HUES64 (cell line): ENCODE results near the gene DNAH17.

Experiments used
- H3K27ac ChIP-seq: 2 replicates; pipeline ENCODE4 v1.7.0; 2013; ENCODE audit warnings: low read depth, low read length, inconsistent platforms
- H3K27me3 ChIP-seq: 2 replicates; pipeline ENCODE4 v1.6.1; 2013; ENCODE audit warnings: mild to moderate bottlenecking, low read length; ENCODE audit not compliant: insufficient read depth
- H3K36me3 ChIP-seq: 2 replicates; pipeline ENCODE4 v1.6.1; 2013; ENCODE audit warnings: mild to moderate bottlenecking, low read length; ENCODE audit not compliant: insufficient read depth
- H3K4me1 ChIP-seq: 2 replicates; pipeline ENCODE4 v1.6.1; 2013; ENCODE audit warnings: mild to moderate bottlenecking, low read length, moderate library complexity; ENCODE audit not compliant: insufficient read depth
- H3K4me3 ChIP-seq: 2 replicates; pipeline ENCODE4 v1.5.1; 2013; ENCODE audit warnings: mild to moderate bottlenecking, low read length, moderate library complexity
- H3K9ac ChIP-seq: 2 replicates; pipeline ENCODE4 v1.6.1; 2013; ENCODE audit warnings: mild to moderate bottlenecking, low read depth, low read length
- H3K9me3 ChIP-seq: 2 replicates; pipeline ENCODE4 v1.6.1; 2013; ENCODE audit warnings: low read depth, low read length; ENCODE audit not compliant: insufficient read depth
- WGBS: fragments of 150-250, 120-280 bp; methylation state at CpG from one replicate; pipeline ENCODE4 v1.1.7; 2013; ENCODE audit warnings: missing lambda C conversion rate; 5-methylcytosine and 5-hydroxymethylcytosine counted together

DNAH17 gene

DNA sequence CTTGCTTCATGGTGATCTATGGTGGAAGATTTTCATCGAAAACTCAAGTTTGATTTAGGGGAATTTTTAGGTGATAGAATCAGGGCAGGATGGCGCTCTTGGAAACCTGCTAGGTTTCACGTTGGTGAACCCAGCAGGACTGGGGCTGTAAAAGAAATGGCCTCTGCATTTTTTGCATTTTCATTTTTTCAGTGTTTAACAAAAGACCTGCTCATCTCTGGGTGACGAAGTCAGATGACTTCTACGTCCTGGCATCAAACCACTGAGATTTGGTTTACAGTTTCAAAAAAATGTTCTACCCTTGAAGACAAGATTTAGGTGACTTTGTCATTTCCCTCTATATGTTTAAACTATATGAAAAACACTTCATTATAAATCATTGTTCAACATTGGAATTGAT, 196.8 kb downstream of the DNAH17 start:
- no peak overlapping the region for H3K27ac ChIP-seq
- H3K4me1 ChIP-seq: peaks cover 39% of the 10 kb centered on the region
- H3K27me3 ChIP-seq: no peaks in the 10 kb centered on the region
- no peak overlapping the region for H3K4me3 ChIP-seq
- H3K36me3 ChIP-seq: peaks cover 8% of the 10 kb centered on the region; the same call in 1 of the 2 replicates
- no peak overlapping the region for H3K9ac ChIP-seq
- WGBS: 88% methylated on average over 5 of the region's 5 CpGs
- H3K9me3 ChIP-seq: no peaks in the 10 kb centered on the region

DNA sequence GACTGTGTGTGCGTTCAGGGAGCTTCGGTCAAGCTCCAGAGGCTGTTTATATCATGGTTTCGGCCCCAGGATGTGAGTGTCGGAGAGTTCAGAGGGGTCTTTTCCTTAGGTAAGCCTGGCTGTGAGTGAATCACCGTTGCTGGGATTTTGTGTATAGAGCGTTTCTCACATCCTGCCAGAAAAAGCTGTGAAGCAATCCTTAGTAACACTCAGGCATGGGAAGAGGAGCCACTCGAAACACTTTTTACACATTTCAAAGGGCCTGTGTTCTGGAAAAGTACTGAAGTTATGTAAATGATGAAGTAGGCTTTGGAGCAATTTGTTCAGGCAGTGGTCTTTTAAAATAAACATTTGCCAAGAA, 198.1 kb downstream of the DNAH17 start:
- 4% methylated on average over 6 of the region's 7 CpGs for WGBS
- H3K4me1 ChIP-seq: peaks cover 48% of the 10 kb centered on the region

DNA sequence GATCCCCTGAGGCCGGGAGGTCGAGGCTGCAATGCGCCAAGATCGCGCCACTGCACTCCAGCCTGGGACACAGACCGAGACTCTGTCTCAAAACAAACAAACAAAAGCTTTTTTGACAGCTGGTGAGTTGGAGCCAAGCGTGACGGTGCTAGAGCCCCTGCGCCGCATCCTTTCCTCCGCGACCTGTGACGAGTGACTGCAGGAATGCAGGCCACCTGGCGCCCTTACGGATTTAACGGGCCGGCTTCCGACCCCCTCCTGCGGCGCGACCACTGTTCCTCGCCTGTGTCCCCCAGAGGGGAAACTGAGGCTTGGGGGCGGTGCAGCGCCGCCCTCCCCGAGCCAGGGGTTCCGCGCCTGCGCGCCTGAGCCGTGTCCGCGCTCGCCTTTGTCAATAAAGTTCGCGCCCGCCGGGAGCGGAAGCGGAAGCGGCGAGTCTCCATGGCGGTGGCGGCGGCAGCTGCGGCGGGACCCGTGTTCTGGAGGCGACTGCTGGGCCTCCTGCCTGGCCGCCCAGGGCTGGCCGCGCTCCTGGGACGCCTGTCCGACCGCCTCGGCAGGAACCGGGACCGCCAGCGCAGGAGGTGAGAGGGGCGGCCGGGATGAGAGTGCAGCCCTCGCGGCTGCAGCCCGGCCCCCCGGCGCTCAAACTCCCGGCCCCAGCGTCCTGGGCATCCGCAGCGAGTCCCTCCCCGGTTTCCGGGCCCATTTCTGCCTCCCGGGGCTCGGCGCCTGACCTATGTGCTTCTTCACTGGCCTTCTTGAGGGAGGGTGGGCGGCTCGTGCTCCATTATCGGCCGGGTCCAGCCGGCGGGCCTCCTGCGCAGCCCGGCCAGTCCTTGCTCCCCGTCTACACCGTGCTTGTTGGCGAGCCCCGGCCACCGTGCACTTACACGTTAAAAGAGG, 198.7 kb downstream of the DNAH17 start, which contains the start of gene PGS1:
Gene PGS1, plus strand, starts transcription at position 425 of the 906 bp plus-strand sequence. Its CDS starts 17 bp downstream, at position 442.
- Histone ChIP-seq H3K27me3 (no peaks in the 10 kb centered on the region), H3K4me3 (peak within 1 kb of the TSS; percentile 97), H3K4me1 (peaks cover 45% of the 10 kb centered on the region), H3K36me3 (peaks cover 8% of the 10 kb centered on the region; the same call in 1 of the 2 replicates), H3K9me3 (no peaks in the 10 kb centered on the region), H3K9ac (peak within 1 kb of the TSS; percentile 88), H3K27ac (peak within 1 kb of the TSS; percentile 74)
- WGBS: 7% methylated on average over 89 of the region's 89 CpGs

More for the DNA sequence above, 198.1 kb downstream of the DNAH17 start:
- Histone ChIP-seq H3K4me3 (peak overlapping the region; percentile 97), H3K9me3 (no peaks in the 10 kb centered on the region), H3K27me3 (no peaks in the 10 kb centered on the region), H3K36me3 (peaks cover 8% of the 10 kb centered on the region; the same call in 1 of the 2 replicates), H3K9ac (peak overlapping the region; percentile 88), H3K27ac (peak overlapping the region; percentile 74)

DNA sequence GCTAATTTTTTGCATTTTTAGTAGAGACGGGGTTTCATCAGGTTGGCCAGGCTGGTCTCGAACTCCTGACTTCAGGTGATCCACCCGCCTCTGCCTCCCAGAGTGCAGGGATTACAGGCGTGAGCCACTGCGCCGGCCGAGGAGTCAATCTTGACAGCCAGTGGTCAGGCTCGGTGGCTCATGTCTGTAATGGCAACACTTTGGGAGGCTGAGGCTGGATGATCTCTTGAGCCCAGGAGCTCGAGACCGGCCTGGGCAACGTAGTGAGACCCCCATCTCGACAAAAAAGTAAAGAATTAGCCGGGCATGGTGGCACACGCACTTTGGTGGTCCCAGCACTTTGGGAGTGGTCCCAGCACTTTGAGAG, 199.4 kb downstream of the DNAH17 start:
- Histone ChIP-seq H3K27me3 (no peaks in the 10 kb centered on the region), H3K9ac (peak overlapping the region; percentile 88), H3K4me1 (peaks cover 46% of the 10 kb centered on the region), H3K36me3 (peaks cover 6% of the 10 kb centered on the region; the same call in 1 of the 2 replicates), H3K4me3 (peak overlapping the region; percentile 97), H3K9me3 (no peaks in the 10 kb centered on the region), H3K27ac (no peak overlapping the region)
- WGBS: 87% methylated on average over 14 of the region's 14 CpGs

DNA sequence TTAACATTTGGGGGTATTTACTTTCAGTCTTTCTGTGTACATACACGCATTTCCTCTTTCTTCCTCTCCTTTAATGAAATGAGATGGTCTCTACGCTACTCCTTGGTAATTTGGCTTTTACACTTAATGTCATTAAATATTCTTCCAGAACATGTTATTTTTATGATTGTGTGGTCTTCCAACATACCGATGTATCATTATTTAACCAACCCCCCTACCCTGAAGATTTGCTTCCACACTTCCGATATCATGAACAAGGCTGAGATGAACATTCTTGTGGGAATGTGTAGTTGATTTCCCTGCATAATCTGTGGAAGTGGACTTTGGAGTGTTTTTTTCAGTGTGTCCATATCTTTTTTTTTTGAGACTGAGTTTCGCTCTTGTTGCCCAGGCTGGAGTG, 201.0 kb downstream of the DNAH17 start:
- H3K36me3 ChIP-seq: peaks cover 5% of the 10 kb centered on the region; the same call in 1 of the 2 replicates
- H3K27ac ChIP-seq: peak overlapping the region; percentile 95; the same call in 1 of the 2 replicates
- no peak overlapping the region for H3K9ac ChIP-seq
- no peak overlapping the region for H3K4me3 ChIP-seq
- no peaks in the 10 kb centered on the region for H3K27me3 ChIP-seq
- 99% methylated on average over 3 of the region's 5 CpGs for WGBS
- peaks cover 39% of the 10 kb centered on the region for H3K4me1 ChIP-seq
- H3K9me3 ChIP-seq: no peaks in the 10 kb centered on the region

DNA sequence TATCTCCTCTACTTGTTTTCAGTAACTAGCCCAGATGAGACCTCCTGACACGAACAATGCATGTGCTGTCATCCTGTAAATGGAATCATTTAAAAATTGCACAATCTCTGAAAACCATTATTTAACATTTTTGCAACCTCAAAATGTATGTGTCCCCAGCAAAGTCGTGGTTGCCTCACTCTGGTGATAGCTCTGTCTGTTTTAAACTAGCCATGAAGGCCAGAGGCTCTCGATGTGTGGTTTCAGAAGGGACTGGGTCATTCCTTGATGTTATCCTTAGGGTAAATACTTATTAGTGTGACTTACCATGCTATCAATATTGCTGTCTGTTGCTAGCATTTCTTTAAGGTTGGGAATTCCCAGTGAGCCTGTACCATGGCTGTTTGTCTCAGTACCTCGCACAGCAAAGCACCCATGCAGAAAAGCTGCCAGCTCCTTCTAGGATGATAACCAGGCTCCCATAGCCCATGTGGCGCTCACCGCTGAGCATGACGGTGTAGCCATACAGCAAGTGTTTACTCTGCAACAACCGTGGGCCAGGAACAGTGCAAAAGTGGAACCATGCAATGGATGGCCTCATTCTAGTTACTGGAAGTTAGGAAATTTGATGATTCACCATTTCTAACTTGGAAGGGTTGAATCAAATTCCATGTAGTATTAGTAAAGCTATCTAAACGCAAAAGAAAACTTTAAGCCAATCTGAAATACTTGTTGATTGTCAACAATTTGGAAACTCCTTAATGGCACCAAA, 201.6 kb downstream of the DNAH17 start:
- Histone ChIP-seq H3K9ac (peak overlapping the region; percentile 69; the same call in 1 of the 2 replicates), H3K27me3 (no peaks in the 10 kb centered on the region), H3K36me3 (peaks cover 5% of the 10 kb centered on the region; the same call in 1 of the 2 replicates), H3K27ac (peak overlapping the region; percentile 95), H3K4me1 (peaks cover 37% of the 10 kb centered on the region), H3K9me3 (no peaks in the 10 kb centered on the region), H3K4me3 (no peak overlapping the region)
- WGBS: 86% methylated on average over 9 of the region's 9 CpGs

DNA sequence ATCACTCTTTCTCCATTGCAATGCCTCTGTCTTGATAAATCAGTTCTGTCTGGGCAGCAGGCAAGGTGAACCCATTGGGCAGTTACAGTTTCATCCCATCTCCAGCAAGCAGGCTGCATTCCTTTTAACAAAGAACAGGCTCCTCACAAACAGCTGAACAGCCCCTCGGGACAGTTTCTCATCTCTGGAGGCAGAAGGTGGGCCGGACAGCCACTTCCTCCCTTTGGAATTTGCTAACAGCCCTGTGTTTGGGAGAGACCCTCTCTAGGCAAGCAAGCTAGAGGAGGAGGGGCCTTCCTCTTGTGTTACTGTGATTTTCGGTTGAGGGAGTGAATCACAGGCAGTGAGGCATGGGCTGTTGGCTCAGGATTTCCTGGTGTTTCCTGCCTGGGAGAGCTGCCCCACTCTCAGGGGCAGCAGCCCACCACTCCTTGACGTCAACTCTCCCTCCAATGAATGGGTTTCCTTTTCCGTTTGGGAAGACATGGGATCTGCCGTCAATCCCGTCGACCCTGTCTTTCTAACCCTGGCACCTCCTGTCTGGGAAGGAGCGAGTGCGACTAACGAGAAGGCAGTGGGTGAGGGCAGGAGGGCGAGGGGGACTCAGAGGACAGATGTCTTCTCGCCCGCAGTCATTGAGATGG, 202.4 kb downstream of the DNAH17 start:
- no peaks in the 10 kb centered on the region for H3K27me3 ChIP-seq
- peak overlapping the region; percentile 95 for H3K27ac ChIP-seq
- no peaks in the 10 kb centered on the region for H3K9me3 ChIP-seq
- no peak overlapping the region for H3K4me3 ChIP-seq
- peak overlapping the region; percentile 69 for H3K9ac ChIP-seq
- 38% methylated on average over 14 of the region's 14 CpGs for WGBS
- no peaks in the 10 kb centered on the region for H3K36me3 ChIP-seq
- peaks cover 40% of the 10 kb centered on the region for H3K4me1 ChIP-seq

DNA sequence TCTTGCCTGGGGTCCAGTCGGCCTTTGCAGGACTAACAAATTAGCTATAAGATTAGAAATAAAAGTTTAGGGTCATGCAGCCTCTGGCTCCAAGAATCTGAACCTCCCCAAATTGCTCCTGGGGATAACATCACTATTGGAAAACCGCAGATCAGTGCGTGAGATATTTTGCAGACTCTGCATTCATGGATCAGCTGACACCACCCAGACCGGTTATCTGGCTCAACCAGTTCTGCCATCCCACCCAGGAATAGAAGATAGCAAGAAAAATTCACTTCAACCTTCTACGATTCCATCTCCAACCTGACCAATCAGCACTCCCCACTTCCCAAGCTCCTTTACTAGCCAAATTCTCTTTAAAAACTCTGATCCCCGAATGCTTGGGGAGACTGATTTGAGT, 203.0 kb downstream of the DNAH17 start:
- Histone ChIP-seq H3K9me3 (no peaks in the 10 kb centered on the region), H3K27ac (peak overlapping the region; percentile 95), H3K4me1 (peaks cover 46% of the 10 kb centered on the region), H3K4me3 (no peak overlapping the region), H3K9ac (peak overlapping the region; percentile 69; the same call in 1 of the 2 replicates), H3K27me3 (no peaks in the 10 kb centered on the region), H3K36me3 (no peaks in the 10 kb centered on the region)
- WGBS: 53% methylated on average over 6 of the region's 6 CpGs
